Spinal cord (tissue), 10 donors: ENCODE results near the gene ATP4A. TPM values are rescaled to one million over a fixed set of nuclear protein-coding genes. Genes with fewer than 3 reads are reported as not detected.
A peak's percentile ranks its signal among the peaks of the same experiment; 100 is the strongest.
"Not testable (repeated sequence)": the region's sequence is repeated elsewhere in the genome, so short reads cannot be mapped to it uniquely, and the experiment has no call there.

Experiments
- DNase-seq, 6 donors: peaks; one replicate each; pipeline versions ENCODE4 v3.0.0 to v3.0.0-alpha.2; 2013 to 2015; ENCODE audit warnings: low spot score in 6 of 6, low read depth in 4 of 6
- H3K27ac ChIP-seq: one replicate; pipeline ENCODE4 v1.5.1; 2013; ENCODE audit warnings: low read depth, low read length, control low read depth
- H3K27me3 ChIP-seq: one replicate; pipeline ENCODE4 v1.6.1; 2013; ENCODE audit warnings: low read length; ENCODE audit not compliant: control insufficient read depth, insufficient read depth
- H3K36me3 ChIP-seq: one replicate; pipeline ENCODE4 v1.6.1; 2013; ENCODE audit warnings: low read length; ENCODE audit not compliant: control insufficient read depth, insufficient read depth
- H3K4me1 ChIP-seq: one replicate; pipeline ENCODE4 v1.6.1; 2013; ENCODE audit warnings: low read length; ENCODE audit not compliant: control insufficient read depth, insufficient read depth
- H3K4me3 ChIP-seq: one replicate; pipeline ENCODE4 v1.5.1; 2013; ENCODE audit warnings: low read depth, low read length, control low read depth
- H3K9me3 ChIP-seq: one replicate; pipeline ENCODE4 v1.6.1; 2013; ENCODE audit warnings: low read length; ENCODE audit not compliant: control insufficient read depth, insufficient read depth
- WGBS: methylation state at CpG from one replicate; pipeline ENCODE4 v1.1.5; 2013; ENCODE audit warnings: missing lambda C conversion rate; ENCODE audit not compliant: insufficient coverage; 5-methylcytosine and 5-hydroxymethylcytosine counted together
- long read RNA-seq, 4 donors: transcript quantifications; one replicate each; lab custom pipeline, GENCODE V29; 2026
- polyA plus RNA-seq, 2 donors: library from polyadenylated mRNA; unstranded; fragments of 120-200 nt; gene quantifications; one replicate each; pipeline ENCODE4 v1.2.1, GENCODE V29; 2013; ENCODE audit not compliant: insufficient read length in 2 of 2
- total RNA-seq, 2 donors: library from RNA; depleted of rRNA in 1 of 2; stranded (reverse); fragments of 120-200 nt in 1 of 2; fragments of >200 nt in 1 of 2; gene quantifications; one replicate each; pipeline versions ENCODE4 v1.2.3 to v1.2.4, GENCODE V29; 2013 to 2014
- donor health status: healthy.

Gene ATP4A
- total RNA-seq (not detected), polyA plus RNA-seq (under 1 TPM; 0.30 to 0.41 TPM)
- long read RNA-seq, donor 1: 0 reads
- long read RNA-seq, donor 2: 0 reads
- long read RNA-seq, donor 3: 0 reads
- long read RNA-seq, donor 4, partial matches to known transcripts: 155 of 216 reads
- long read RNA-seq, donor 4, other reads (novel, unspliced or antisense): 61 of 216 reads

DNA sequence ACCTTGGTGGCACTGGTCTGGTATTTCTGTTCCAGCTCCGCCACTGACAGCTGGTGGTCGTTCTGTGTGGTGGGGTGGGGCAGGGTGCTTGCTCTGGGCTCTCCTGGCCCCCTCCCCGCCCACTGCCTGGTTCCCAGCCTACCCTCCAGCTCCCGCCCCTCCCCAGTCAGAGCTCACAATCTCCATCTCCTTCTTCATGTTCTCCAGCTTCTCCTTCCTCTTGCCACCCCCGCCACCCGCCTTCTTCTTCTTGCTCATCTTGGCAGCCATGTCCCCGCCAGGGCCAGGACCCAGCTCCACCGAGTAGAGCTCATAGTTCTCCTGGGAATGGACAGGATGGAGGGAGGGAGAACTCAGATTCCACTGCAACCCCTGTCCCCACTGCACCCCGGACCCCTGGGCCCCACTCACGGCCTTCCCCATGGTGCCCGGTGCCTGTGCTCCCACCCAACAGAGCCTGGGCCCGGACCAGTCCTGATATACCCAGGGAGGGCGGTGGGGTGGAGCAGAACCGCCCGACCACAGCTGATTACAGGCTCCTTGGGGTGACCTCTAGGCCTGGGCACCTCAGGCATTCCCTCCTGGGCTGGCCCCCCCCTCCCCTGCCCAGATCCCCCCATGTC lies at the start of gene ATP4A:
Gene ATP4A (minus strand): TSS at position 452 of the 623 bp plus-strand sequence. CDS start 29 bp downstream, at position 423.
- 90% methylated on average over 7 of the region's 15 CpGs for WGBS
- H3K27me3 ChIP-seq: peaks cover 19% of the 10 kb centered on the region
- no peak for DNase-seq

GRCh38 chr19:35612559-35613321 lies 49.3 kb upstream of the ATP4A start, which contains the start of gene HAUS5:
TSS of gene HAUS5 (plus strand) at chr19:35612735. CDS start at chr19:35612795, 60 bp downstream.
- Histone ChIP-seq H3K4me3 (peak within 1 kb of the TSS; percentile 84), H3K27ac (peak within 1 kb of the TSS; percentile 73), H3K27me3 (no peaks in the 10 kb centered on the region), H3K36me3 (peaks cover 29% of the 10 kb centered on the region), H3K9me3 (no peaks in the 10 kb centered on the region), H3K4me1 (peaks cover 18% of the 10 kb centered on the region)
- peak; percentile 80 to 97 (median 90) for DNase-seq
- WGBS: under 1% methylated on average over 44 of the region's 47 CpGs

More for the DNA sequence above, at the start of gene ATP4A:
- no peaks in the 10 kb centered on the region for H3K9me3 ChIP-seq
- H3K36me3 ChIP-seq: no peaks in the 10 kb centered on the region
- H3K27ac ChIP-seq: no peak within 1 kb of the TSS
- no peak within 1 kb of the TSS for H3K4me3 ChIP-seq
- peaks cover 5% of the 10 kb centered on the region for H3K4me1 ChIP-seq

DNA sequence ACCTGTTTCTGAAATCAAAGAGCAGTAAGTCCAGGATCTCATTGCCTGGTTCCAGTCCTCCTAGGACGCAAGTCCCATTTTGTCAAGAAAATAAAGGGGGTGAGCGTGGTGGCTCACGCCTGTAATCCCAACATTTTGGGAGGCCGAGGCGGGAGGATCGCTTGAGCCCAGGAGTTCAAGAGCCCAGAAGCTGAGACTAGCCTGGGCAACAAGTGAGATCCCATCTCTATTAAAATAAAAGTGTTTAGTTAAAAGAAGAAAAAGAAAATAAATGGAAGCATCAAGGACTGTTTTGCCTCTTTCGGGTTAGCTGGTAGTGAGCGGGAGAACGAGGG lies 48.7 kb upstream of the ATP4A start:
- WGBS: 40% methylated on average over 9 of the region's 9 CpGs
- peak overlapping the region; percentile 84 for H3K4me3 ChIP-seq
- no peaks in the 10 kb centered on the region for H3K27me3 ChIP-seq
- no peak overlapping the region for H3K27ac ChIP-seq
- no peaks in the 10 kb centered on the region for H3K9me3 ChIP-seq
- H3K36me3 ChIP-seq: peaks cover 23% of the 10 kb centered on the region
- DNase-seq: no peak
- peaks cover 18% of the 10 kb centered on the region for H3K4me1 ChIP-seq

- H3K4me1 ChIP-seq: peaks cover 18% of the 10 kb centered on the region
- no peaks in the 10 kb centered on the region for H3K27me3 ChIP-seq
- WGBS: 65% methylated on average over 5 of the region's 6 CpGs
- no peak overlapping the region for H3K4me3 ChIP-seq
- H3K9me3 ChIP-seq: no peaks in the 10 kb centered on the region
- H3K27ac ChIP-seq: no peak overlapping the region
- no peak for DNase-seq
- H3K36me3 ChIP-seq: peaks cover 2% of the 10 kb centered on the region
Observed at GRCh38 chr19:35609851-35610353, 46.4 kb upstream of the ATP4A start.

DNA sequence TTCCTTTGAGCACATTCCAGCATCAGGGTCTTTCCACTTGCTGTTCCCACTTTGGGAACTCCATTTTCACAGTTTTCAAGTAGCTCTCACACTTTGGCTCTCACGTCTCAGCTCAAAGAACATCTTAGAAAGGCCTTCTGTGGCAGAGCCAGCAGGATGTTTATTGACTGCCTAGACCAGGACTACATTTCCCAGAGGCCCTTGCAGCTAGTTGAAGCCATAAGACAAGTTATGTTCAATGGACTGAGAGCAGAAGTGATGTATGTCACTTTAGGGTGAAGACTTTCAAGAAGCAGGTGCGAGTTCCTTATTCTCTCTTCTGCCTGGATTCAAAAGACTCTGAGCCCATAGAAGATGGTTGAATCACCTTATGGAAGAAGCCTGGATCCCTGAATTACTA lies 44.8 kb upstream of the ATP4A start:
- Histone ChIP-seq H3K4me3 (no peak overlapping the region), H3K9me3 (no peaks in the 10 kb centered on the region), H3K4me1 (peaks cover 13% of the 10 kb centered on the region), H3K27me3 (no peaks in the 10 kb centered on the region), H3K27ac (no peak overlapping the region), H3K36me3 (no peaks in the 10 kb centered on the region)
- no peak for DNase-seq
- WGBS: 67% methylated on average over 1 of the region's 2 CpGs

DNA sequence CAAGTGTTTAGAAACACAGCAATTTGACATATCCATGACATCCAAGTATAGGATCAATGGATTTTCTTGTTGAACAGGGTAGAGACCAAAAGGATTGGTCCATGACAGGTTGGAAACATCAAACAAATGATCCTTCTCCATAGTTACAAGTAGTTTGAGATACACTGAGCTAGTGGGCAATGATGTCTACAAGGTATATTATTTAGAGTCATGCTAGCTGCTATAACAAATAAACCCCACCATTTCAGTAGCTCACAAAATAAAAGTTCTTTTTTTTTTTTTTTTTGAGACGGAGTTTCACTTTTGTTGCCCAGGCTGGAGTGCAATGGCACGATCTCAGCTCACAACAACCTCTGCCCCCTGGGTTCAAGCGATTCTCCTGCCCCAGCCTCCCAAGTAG lies 44.2 kb upstream of the ATP4A start:
- no peak for DNase-seq
- Histone ChIP-seq H3K27ac (no peak overlapping the region), H3K27me3 (no peaks in the 10 kb centered on the region), H3K4me3 (no peak overlapping the region), H3K36me3 (no peaks in the 10 kb centered on the region), H3K9me3 (no peaks in the 10 kb centered on the region), H3K4me1 (peaks cover 8% of the 10 kb centered on the region)
- WGBS: no CpG with 5 or more reads among the region's 3 CpGs

- not testable (repeated sequence) for H3K4me1 ChIP-seq, DNase-seq, H3K27me3 ChIP-seq, H3K27ac ChIP-seq, H3K36me3 ChIP-seq, H3K4me3 ChIP-seq, H3K9me3 ChIP-seq
- 100% methylated on average over 1 of the region's 8 CpGs for WGBS
Observed at GRCh38 chr19:35607170-35607569, 43.7 kb upstream of the ATP4A start.

DNA sequence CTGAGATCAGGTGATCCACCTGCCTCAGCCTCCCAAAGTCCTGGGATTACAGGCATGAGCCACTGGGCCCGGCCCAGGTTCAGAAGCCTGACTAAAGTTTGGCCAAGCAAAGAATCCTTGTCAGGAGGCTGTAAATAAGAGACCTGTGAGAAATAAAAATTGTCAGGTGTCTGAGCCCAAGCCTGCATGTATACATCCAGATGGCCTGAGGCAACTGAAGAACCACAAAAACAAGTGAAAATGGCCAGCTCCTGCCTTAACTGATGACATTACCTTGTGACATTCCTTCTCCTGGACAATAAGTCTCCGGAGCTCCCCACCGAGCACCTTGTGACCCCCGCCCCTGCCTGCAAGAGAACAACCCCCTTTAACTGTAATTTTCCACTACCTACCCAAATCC lies 41.0 kb upstream of the ATP4A start:
- H3K9me3 ChIP-seq, H3K36me3 ChIP-seq, H3K4me1 ChIP-seq, H3K4me3 ChIP-seq, DNase-seq, H3K27ac ChIP-seq, H3K27me3 ChIP-seq: not testable (repeated sequence)
- 82% methylated on average over 4 of the region's 4 CpGs for WGBS

DNA sequence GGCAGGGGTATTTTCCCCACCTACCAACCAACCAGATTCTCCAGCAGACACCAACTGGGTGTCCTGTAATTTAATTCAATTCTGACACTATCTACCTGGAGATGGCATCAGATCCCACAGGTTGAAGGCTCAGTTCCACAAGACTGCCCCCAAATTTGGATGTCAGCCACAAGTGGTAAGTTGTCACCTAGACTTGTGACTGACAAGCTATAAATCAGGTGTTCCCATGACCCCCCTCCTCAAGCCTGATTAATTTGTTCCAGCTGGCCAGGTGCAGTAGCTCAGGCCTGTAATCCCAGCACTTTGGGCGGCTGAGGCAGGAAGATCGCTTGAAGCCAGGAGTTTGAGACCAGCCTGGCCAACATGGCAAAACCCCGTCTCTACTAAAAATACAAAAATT lies 38.5 kb upstream of the ATP4A start:
- no peak for DNase-seq
- Histone ChIP-seq H3K4me3 (no peak overlapping the region), H3K4me1 (no peaks in the 10 kb centered on the region), H3K27me3 (peaks cover 2% of the 10 kb centered on the region), H3K36me3 (no peaks in the 10 kb centered on the region), H3K27ac (no peak overlapping the region), H3K9me3 (no peaks in the 10 kb centered on the region)
- WGBS: 83% methylated on average over 1 of the region's 3 CpGs
